Psoas muscle (tissue), 8 donors: ENCODE data around the gene ATP5PO. TPM values are rescaled to one million over a fixed set of nuclear protein-coding genes. Genes with fewer than 3 reads are reported as not detected.

Experiments
- ATAC-seq, 4 donors: fragments of 200-7000 bp; cut with Tn5 transposase; one replicate each; pipeline ENCODE4 v1.9.1; 2020; ENCODE audit warnings: moderate library complexity in 3 of 4, mild to moderate bottlenecking in 2 of 4
- DNase-seq, 2 donors: peaks; one replicate each; pipeline ENCODE4 v3.0.0-alpha.2; 2020
- H3K27ac ChIP-seq: fragments of 200-600 bp; one replicate; pipeline ENCODE4 v1.8.0; 2022
- H3K27me3 ChIP-seq, 3 donors: fragments of 200-600 bp in 1 of 3; one replicate each; pipeline versions ENCODE4 v1.6.1 to v1.8.0; 2013 to 2022; ENCODE audit warnings: low read length in 2 of 3, mild to moderate bottlenecking in 2 of 3, moderate library complexity in 1 of 3; ENCODE audit not compliant: insufficient read depth in 3 of 3
- H3K36me3 ChIP-seq, 2 donors: fragments of 200-600 bp in 1 of 2; one replicate each; pipeline versions ENCODE4 v1.6.1 to v1.8.0; 2013 to 2022; ENCODE audit warnings: low read depth in 1 of 2, mild to moderate bottlenecking in 1 of 2, moderate library complexity in 1 of 2; ENCODE audit not compliant: insufficient read depth in 1 of 2
- H3K4me1 ChIP-seq: fragments of 200-600 bp; one replicate; pipeline ENCODE4 v1.8.0; 2022
- H3K4me3 ChIP-seq: fragments of 200-600 bp; one replicate; pipeline ENCODE4 v1.8.0; 2022; ENCODE audit warnings: mild to moderate bottlenecking
- H3K9me3 ChIP-seq: fragments of 200-600 bp; one replicate; pipeline ENCODE4 v1.8.0; 2022
- WGBS, 3 donors: extraction: QIAGEN DNeasy Blood & Tissue Kit; methylation state at CpG; one replicate each; pipeline versions ENCODE4 v1.1.6 to v1.1.7; 2013; 5-methylcytosine and 5-hydroxymethylcytosine counted together
- intact Hi-C, 2 donors: fragments of 100-400 bp; cut with DNase I; formaldehyde crosslinking; loops; one replicate each; pipeline versions ENCODE4 v1.11.0 to v1.14.2; 2022
- polyA plus RNA-seq, 3 donors: library from polyadenylated mRNA; stranded (reverse); fragments of 200-250 nt; gene quantifications; one replicate each; pipeline ENCODE4 v1.2.3, GENCODE V29; 2013
- total RNA-seq, 4 donors: library from RNA; stranded (reverse); fragmentation: NEBNext Ultra II Directional in 2 of 4; extraction: Animal tissue kit (Norgen Biotek cat#: 25700) in 2 of 4; gene quantifications; one replicate each; pipeline versions ENCODE4 v1.2.1 to v1.2.4, GENCODE V29; 2021 to 2023
- TF ChIP-seq, protein P1 (sequence below): fragments of 200-600 bp; IDR thresholded peaks from one replicate; pipeline ENCODE4 v1.8.0; 2022; ENCODE audit warnings: antibody characterized with exemption
- donor health status: healthy with polysubstance abuse.
- donor health status: DM: no; HTN: no; CAD: no; lungs with moderate emphysema.
- donor health status: Bipolar disorder and iron deficiency.
- donor health status: healthy.
- donor health status: DM: yes; HTN: yes; CAD: no.
- donor health status: DM: no; HTN: no; CAD: no.
- donor health status: DM: no; HTN: no; CAD: no.
- donor health status: DM: yes; HTN: yes; CAD: no.

ATP5PO gene
- total and polyA plus RNA-seq, 7 donors, result 294 to 680 (median 473) TPM

DNA sequence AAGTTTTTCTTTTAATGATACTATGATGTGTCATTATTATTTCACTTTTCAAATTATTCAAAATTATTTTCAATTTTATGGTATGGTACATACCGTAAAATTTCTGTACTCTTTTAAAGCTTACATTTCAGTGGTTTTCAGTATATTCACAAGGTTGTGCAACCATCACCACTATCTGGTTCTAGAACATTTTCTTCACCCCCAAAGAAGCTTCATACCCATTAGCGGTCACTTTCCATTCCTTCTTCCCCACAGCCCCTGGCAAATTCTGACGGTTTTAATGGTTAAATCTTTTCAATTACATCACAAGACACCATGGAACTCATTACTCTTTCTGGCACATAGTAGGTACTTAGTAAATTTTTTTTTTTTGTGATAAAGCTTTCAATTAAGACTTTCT is 22.8 kb upstream of the ATP5PO start:
- Histone ChIP-seq H3K4me1 (no peaks in the 10 kb centered on the region), H3K27me3 (no peaks in the 10 kb centered on the region), H3K27ac (no peak overlapping the region), H3K4me3 (no peak overlapping the region), H3K36me3 (no peaks in the 10 kb centered on the region), H3K9me3 (no peaks in the 10 kb centered on the region)
- TF ChIP-seq, protein P1, sequence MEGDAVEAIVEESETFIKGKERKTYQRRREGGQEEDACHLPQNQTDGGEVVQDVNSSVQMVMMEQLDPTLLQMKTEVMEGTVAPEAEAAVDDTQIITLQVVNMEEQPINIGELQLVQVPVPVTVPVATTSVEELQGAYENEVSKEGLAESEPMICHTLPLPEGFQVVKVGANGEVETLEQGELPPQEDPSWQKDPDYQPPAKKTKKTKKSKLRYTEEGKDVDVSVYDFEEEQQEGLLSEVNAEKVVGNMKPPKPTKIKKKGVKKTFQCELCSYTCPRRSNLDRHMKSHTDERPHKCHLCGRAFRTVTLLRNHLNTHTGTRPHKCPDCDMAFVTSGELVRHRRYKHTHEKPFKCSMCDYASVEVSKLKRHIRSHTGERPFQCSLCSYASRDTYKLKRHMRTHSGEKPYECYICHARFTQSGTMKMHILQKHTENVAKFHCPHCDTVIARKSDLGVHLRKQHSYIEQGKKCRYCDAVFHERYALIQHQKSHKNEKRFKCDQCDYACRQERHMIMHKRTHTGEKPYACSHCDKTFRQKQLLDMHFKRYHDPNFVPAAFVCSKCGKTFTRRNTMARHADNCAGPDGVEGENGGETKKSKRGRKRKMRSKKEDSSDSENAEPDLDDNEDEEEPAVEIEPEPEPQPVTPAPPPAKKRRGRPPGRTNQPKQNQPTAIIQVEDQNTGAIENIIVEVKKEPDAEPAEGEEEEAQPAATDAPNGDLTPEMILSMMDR, result no peak
- intact Hi-C loops, result loop anchor here (5.0 to 10.0 kb wide), 3 partner anchors 376 to 409 kb away; no protein-coding TSS in a partner anchor
- no peak for DNase-seq
- ATAC-seq, result no peak
- WGBS, 3 donors, result 81 to 88% (median 86%) methylated on average over 3 of the region's 3 CpGs

DNA sequence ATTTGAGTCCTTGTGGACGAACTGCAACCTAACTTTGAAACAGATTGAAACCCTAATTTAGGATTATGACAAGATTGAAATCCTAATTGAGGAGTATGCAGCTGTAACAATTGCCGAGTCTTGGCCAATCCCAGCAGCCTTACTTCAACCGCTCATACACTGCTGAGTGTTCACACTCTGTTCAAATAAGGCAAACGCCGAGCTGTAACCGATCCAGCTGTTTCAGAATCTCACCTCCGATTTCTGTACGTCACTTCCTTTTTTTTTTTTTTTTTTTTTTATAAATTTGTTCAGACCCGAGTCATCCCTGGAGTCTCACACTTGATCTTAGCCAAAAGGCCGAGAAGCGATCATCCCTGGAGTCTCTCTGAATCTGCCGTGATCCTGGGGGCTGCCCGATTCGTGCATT is 22.3 kb upstream of the ATP5PO start:
- intact Hi-C loops, result loop anchor here (5.0 to 10.0 kb wide), 3 partner anchors 377 to 409 kb away; no protein-coding TSS in a partner anchor
- WGBS, 3 donors, result 79 to 82% (median 80%) methylated on average over 14 of the region's 14 CpGs

DNA sequence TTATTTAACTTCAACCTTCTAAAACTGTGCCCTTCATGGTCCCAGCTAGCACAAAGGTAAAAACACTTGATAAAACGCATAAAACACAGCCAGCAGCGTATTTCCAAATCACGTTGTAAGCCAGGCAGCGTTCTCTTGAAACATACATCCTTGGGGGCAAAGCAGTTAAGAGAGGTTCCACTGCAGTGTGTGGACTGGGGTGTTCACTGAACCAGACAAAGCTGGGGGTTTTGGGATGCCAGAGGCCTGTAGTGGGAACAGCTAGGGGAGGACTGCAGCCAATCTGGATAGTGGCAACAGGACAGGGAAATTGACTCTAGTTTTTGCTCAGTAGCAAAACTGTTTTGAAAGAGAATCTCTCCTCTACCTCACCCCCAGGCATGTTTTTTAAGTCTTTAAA is 21.5 kb upstream of the ATP5PO start:
- H3K4me1 ChIP-seq, result peaks cover 4% of the 10 kb centered on the region
- ATAC-seq (no peak), DNase-seq (no peak)
- 88 to 95% (median 92%) methylated on average over 4 of the region's 4 CpGs for WGBS, 3 donors
- TF ChIP-seq, protein P1, result no peak
- intact Hi-C loops, result loop anchor here (5.0 to 10.0 kb wide), 3 partner anchors 378 to 410 kb away; no protein-coding TSS in a partner anchor
- H3K27ac ChIP-seq, result no peak overlapping the region
- H3K36me3 ChIP-seq, result no peaks in the 10 kb centered on the region
- no peaks in the 10 kb centered on the region for H3K9me3 ChIP-seq
- no peak overlapping the region for H3K4me3 ChIP-seq
- no peaks in the 10 kb centered on the region for H3K27me3 ChIP-seq

More for the DNA sequence above, 22.3 kb upstream of the ATP5PO start:
- Histone ChIP-seq H3K27me3 (no peaks in the 10 kb centered on the region), H3K4me3 (no peak overlapping the region), H3K4me1 (no peaks in the 10 kb centered on the region), H3K27ac (no peak overlapping the region), H3K9me3 (no peaks in the 10 kb centered on the region), H3K36me3 (no peaks in the 10 kb centered on the region)
- TF ChIP-seq, protein P1, result no peak
- DNase-seq (no peak), ATAC-seq (no peak)

DNA sequence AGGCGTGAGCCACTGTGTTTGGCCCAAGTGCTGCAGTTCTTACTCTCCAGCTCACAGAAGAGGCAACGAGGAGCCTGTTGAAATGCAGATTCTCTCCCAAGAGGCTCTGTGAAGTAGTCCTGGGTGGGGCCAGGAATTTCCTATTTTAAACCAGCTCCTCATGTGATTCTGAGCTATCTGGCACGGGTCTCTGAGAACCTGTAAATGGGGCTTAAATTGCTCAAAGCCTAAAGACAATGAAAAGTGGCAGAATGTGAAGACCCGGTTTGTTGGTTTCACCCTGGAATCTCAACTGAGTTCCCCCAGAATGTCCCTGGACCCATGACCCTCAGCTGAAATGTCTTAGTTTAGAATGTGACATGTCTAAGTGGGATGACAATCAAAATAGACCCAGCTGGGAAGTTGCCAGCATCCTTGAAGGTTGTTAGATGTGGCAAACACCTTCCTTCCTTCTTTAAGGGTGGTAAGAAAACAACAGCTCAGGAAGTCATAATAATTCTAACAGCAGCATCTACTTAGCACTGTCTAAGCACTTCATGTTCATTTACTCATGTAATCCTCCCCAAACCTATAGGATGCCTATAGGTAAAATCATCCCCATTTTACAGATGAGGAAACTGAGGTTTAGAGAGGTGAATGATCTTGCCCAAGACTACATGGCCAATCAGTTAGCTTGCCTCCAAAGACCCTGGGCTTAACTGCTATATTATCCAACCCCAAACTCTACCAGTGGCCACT is 20.9 kb upstream of the ATP5PO start:
- no peak overlapping the region for H3K4me3 ChIP-seq
- 37 to 55% (median 43%) methylated on average over 4 of the region's 4 CpGs for WGBS, 3 donors
- no peaks in the 10 kb centered on the region for H3K36me3 ChIP-seq
- no peak overlapping the region for H3K27ac ChIP-seq
- no peaks in the 10 kb centered on the region for H3K9me3 ChIP-seq
- no peaks in the 10 kb centered on the region for H3K27me3 ChIP-seq
- TF ChIP-seq, protein P1, result no peak
- intact Hi-C loops, result loop anchor here (5.0 to 10.0 kb wide), 3 partner anchors 378 to 411 kb away; no protein-coding TSS in a partner anchor
- ATAC-seq (peak in 2 of 4 donors; percentile 46 to 57), DNase-seq (no peak)
- H3K4me1 ChIP-seq, result peaks cover 5% of the 10 kb centered on the region
